ENCODE data around the gene SH3RF3. TPM values are rescaled to one million over a fixed set of nuclear protein-coding genes. Genes with fewer than 3 reads are reported as not detected.

The SH3RF3 gene
- total RNA-seq, 2 donors from 2014 or later = 0.05 TPM; not detected in 1

DNA sequence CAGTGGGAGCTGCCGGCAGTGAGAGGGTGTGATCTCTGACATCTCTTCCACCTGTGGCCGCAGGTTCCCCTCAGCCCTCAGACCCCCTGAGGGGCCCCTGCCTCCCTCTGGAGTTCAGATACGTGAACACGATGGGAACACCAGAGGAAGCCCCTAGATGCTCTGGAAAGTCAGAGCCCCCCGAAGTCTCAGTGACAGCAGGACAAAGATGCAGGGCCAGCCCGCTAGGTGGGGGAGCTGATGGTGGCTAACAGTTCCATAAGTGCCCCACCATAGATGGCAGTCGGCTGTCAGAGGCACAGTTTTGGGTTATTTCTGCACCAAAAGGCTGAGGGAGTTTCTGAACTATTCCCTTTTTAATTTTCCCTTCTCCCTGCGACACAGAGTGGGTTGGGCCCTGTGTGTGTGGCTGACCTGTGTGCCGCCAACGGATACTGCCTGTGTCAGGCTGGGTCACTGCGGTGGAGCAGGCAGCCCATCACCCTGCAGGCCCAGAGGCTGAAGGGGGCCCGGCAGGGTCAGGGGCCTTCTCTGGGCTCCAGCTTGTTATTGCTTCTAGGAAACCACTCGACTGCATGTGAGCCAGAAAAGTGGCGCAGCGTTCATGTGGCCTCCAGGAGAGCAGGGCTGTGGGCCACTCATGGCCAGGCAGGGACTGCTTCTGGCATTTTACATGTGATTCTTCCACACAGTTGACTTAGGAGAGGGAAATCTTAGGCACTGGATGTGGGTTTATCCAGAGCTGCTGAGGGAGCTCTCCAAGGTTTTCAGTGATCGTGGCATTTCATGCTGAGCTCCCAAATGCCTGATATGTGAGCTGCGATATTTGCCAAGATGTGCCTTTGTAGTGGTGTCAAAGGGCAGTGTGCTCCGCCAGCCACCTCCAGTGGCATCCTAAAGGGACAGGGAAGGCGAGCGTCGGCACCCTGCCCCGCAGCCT, 225.1 kb downstream of the SH3RF3 start:
- Mint-ChIP-seq H3K4me3 (no peak overlapping the region), H3K27me3 (peaks cover 2 to 3% of the 10 kb centered on the region in 2 donors), H3K9me3 (no peaks in the 10 kb centered on the region), H3K27ac (no peak overlapping the region), H3K36me3 (no peaks in the 10 kb centered on the region), H3K4me1 (ENCODE audit: low read depth in 2 of 2) (peaks cover 4 to 14% of the 10 kb centered on the region in 2 donors)
- no peak for DNase-seq (ENCODE audit: low spot score)
- ATAC-seq = no peak

- DNase-seq (ENCODE audit: low spot score) = no peak
- Mint-ChIP-seq H3K27me3 (peaks cover 3 to 7% of the 10 kb centered on the region in 2 donors), H3K9me3 (no peaks in the 10 kb centered on the region), H3K4me1 (ENCODE audit: low read depth in 2 of 2) (peaks cover 0 to 5% of the 10 kb centered on the region in 2 donors), H3K27ac (no peak overlapping the region), H3K36me3 (no peaks in the 10 kb centered on the region), H3K4me3 (no peak overlapping the region)
- no peak for ATAC-seq
These were observed 226.3 kb downstream of the SH3RF3 start for GRCh38 chr2:109355192-109355843.

DNA sequence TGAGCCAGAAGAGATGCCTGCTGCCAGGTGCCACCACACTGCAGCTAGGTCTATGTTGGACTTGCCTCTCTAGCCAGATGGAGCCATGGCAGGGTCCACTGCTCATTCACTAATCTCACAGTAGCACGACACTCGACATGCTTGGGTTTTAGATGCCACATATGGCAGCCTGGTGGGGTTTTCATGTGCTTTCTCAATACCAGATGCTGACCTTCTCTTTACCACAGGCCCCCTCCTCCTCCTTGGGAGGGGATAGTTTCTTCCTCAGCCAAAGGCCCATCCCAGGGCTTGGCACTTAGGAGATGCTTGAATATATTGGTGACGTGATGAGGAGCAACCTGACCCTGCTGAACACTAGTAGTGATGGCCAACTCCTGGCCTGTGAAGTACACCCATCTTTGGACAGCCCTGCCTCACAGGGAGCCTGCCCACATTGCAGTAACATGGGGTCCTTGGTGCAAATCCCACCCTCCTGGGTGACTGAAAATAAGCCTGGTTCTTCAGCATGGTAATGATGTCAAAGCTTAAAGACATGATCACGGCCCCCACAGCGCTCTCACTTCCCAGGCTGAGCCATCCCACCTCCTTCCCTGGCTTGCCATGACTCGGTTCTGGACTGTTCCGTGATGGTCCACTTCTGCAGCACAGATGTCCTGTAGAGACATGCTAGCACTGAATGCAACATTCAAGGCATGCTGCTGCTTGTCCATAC, 227.5 kb downstream of the SH3RF3 start:
- Mint-ChIP-seq H3K9me3 (no peaks in the 10 kb centered on the region), H3K27me3 (peaks cover 3 to 7% of the 10 kb centered on the region in 2 donors), H3K27ac (no peak overlapping the region), H3K36me3 (no peaks in the 10 kb centered on the region), H3K4me1 (ENCODE audit: low read depth in 2 of 2) (no peaks in the 10 kb centered on the region), H3K4me3 (no peak overlapping the region)
- DNase-seq (ENCODE audit: low spot score) (no peak), ATAC-seq (no peak)

- Mint-ChIP-seq H3K27ac (no peak overlapping the region), H3K36me3 (no peaks in the 10 kb centered on the region), H3K4me1 (ENCODE audit: low read depth in 2 of 2) (no peaks in the 10 kb centered on the region), H3K27me3 (peaks cover 11 to 38% of the 10 kb centered on the region in 2 donors), H3K9me3 (no peaks in the 10 kb centered on the region), H3K4me3 (no peak overlapping the region)
- DNase-seq (ENCODE audit: low spot score) (no peak), ATAC-seq (no peak)
These were observed 235.2 kb downstream of the SH3RF3 start for GRCh38 chr2:109364217-109364616.

DNA sequence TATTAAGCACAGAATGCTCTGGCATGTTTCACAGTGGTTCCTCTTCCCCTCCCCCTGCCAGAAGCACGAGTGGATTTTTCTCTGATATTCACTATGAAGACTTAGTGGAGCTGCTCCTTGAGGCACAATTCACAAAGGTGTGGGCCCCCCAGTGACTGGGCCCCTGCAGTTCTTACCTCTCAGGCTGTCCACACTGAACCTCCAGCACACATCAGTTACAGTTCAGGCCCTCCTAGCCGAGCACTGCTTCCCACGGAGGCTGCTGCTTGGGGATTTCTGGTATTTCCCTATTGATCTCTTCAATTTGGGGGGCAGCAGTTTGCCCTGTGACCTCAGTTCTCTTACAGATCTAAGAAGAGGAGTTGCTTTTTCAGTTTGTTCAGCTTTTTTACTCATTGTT, 236.1 kb downstream of the SH3RF3 start:
- ATAC-seq (no peak), DNase-seq (ENCODE audit: low spot score) (no peak)
- no peak overlapping the region for H3K27ac Mint-ChIP-seq
- no peaks in the 10 kb centered on the region for H3K36me3 Mint-ChIP-seq
- no peaks in the 10 kb centered on the region for H3K4me1 Mint-ChIP-seq (ENCODE audit: low read depth in 2 of 2)
- no peaks in the 10 kb centered on the region for H3K9me3 Mint-ChIP-seq
- peaks cover 11 to 36% of the 10 kb centered on the region in 2 donors for H3K27me3 Mint-ChIP-seq
- no peak overlapping the region for H3K4me3 Mint-ChIP-seq

DNA sequence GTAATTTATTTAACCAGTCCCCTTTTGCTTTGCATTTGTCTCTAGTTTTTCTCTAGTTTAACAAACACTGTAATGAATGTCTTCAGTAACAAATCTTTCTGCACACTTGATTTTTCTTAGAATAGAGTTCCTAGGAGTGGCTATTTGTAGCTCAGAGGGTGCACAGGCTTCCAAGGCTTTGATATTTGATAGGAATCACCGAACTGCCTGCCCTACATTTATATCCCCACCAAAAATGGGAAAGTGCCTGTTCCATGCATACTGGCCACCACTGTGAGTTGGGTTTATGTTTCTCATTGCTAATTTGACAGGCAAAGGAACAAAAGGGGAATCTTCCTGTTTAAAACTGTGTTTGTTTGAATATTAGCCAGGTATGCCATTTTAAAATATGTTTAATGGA, 238.7 kb downstream of the SH3RF3 start:
- H3K4me1 Mint-ChIP-seq (ENCODE audit: low read depth in 2 of 2) = no peaks in the 10 kb centered on the region
- H3K27ac Mint-ChIP-seq = no peak overlapping the region
- H3K9me3 Mint-ChIP-seq = no peaks in the 10 kb centered on the region
- H3K36me3 Mint-ChIP-seq = no peaks in the 10 kb centered on the region
- no peak overlapping the region for H3K4me3 Mint-ChIP-seq
- no peak for ATAC-seq
- no peak for DNase-seq (ENCODE audit: low spot score)
- peaks cover 11 to 28% of the 10 kb centered on the region in 2 donors for H3K27me3 Mint-ChIP-seq

GRCh38 chr2:109368798-109369197, 239.8 kb downstream of the SH3RF3 start:
- Mint-ChIP-seq H3K27me3 (peaks cover 6 to 17% of the 10 kb centered on the region in 2 donors), H3K27ac (no peak overlapping the region), H3K4me1 (ENCODE audit: low read depth in 2 of 2) (no peaks in the 10 kb centered on the region), H3K4me3 (no peak overlapping the region), H3K36me3 (no peaks in the 10 kb centered on the region), H3K9me3 (no peaks in the 10 kb centered on the region)
- ATAC-seq = no peak
- no peak for DNase-seq (ENCODE audit: low spot score)

DNA sequence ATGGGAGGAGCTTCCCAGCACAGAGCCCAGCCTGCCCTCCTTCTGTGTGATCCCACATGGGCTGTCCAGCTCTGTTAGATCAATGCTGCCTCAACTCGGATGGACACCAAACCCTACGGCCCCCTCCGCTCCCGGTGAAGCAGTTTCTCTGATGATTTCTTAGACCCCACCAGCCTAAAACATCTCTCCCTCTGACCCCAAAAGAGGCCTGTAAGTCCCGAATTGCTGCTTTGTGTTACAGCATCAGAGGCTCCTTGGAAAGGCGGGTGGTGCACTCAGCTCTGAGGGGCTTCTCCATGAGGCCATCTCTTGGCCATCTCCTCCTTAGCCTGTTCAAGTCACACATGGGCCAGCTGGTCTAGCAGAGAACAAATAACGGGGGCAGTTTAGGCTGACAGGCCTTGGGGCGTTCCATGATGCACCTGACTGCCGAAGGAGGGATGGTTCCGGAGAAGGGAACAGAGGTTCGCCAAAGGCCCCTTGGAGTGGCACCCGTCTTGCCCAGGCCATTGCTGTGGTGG, 240.7 kb downstream of the SH3RF3 start:
- no peaks in the 10 kb centered on the region for H3K4me1 Mint-ChIP-seq (ENCODE audit: low read depth in 2 of 2)
- no peaks in the 10 kb centered on the region for H3K9me3 Mint-ChIP-seq
- H3K27me3 Mint-ChIP-seq = peaks cover 0 to 9% of the 10 kb centered on the region in 2 donors
- no peak overlapping the region for H3K27ac Mint-ChIP-seq
- H3K4me3 Mint-ChIP-seq = no peak overlapping the region
- ATAC-seq (no peak), DNase-seq (ENCODE audit: low spot score) (no peak)
- no peaks in the 10 kb centered on the region for H3K36me3 Mint-ChIP-seq

GRCh38 chr2:109370399-109371035, 241.5 kb downstream of the SH3RF3 start:
- H3K4me3 Mint-ChIP-seq = no peak overlapping the region
- H3K4me1 Mint-ChIP-seq (ENCODE audit: low read depth in 2 of 2) = no peaks in the 10 kb centered on the region
- H3K27ac Mint-ChIP-seq = no peak overlapping the region
- DNase-seq (ENCODE audit: low spot score) (no peak), ATAC-seq (no peak)
- no peaks in the 10 kb centered on the region for H3K9me3 Mint-ChIP-seq
- H3K36me3 Mint-ChIP-seq = no peaks in the 10 kb centered on the region
- peaks cover 0 to 9% of the 10 kb centered on the region in 2 donors for H3K27me3 Mint-ChIP-seq

DNA sequence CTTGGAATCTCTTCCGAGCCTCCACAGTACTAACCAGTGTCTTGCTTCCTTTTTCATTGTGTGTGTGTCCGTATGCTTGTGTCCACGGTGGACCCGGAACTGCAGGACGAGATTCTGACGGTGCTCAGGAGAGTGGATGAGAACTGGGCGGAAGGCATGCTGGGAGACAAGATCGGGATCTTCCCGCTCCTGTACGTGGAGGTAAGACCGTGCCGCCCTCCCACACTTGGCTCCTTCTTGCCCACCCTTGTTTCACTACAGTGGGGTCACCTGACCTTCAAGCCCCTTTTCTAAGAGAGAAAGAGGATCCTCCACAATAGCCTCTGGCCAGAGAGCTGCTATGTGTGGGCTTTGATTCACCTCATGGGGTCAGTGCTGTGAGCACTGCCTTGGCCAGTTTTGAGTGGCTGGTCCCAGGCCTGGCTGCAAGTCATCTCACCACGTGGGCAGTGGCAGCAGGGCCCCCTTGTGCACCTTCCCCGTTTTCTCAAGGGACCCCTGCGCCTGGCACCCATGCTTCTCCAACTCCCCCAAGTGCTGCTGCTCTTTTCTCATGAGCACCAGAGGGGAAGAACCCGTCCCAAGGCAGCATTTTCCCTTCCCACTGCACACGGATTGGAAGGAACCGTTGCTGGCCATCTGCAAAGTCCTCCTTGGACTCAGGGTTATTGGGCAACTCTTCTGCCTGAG, 242.6 kb downstream of the SH3RF3 start:
- H3K4me1 Mint-ChIP-seq (ENCODE audit: low read depth in 2 of 2) = no peaks in the 10 kb centered on the region
- no peak overlapping the region for H3K27ac Mint-ChIP-seq
- DNase-seq (ENCODE audit: low spot score) (no peak), ATAC-seq (no peak)
- H3K4me3 Mint-ChIP-seq = no peak overlapping the region
- H3K9me3 Mint-ChIP-seq = no peaks in the 10 kb centered on the region
- peaks cover 0 to 9% of the 10 kb centered on the region in 2 donors for H3K27me3 Mint-ChIP-seq
- no peaks in the 10 kb centered on the region for H3K36me3 Mint-ChIP-seq

DNA sequence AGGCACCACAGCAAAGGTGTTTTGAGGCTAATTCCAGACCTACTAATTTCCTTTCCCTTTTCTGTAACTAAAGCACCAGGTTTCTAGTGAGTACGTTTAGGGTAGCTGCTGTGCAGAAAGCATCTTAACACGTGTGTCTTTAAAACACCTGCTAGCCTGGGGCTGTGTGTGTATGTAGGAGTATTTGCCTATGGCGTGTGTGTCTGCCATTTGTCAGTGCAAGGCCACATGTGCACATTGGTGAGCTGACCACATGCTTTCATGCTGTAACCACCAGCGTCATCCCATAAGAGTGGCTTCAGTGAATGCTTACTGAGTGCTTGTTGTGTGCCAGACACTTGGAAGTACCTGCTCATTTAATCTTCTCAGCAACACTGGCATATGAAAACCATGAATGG, 243.2 kb downstream of the SH3RF3 start:
- Mint-ChIP-seq H3K27me3 (peaks cover 0 to 9% of the 10 kb centered on the region in 2 donors), H3K4me3 (no peak overlapping the region), H3K27ac (no peak overlapping the region), H3K9me3 (no peaks in the 10 kb centered on the region), H3K4me1 (ENCODE audit: low read depth in 2 of 2) (no peaks in the 10 kb centered on the region), H3K36me3 (no peaks in the 10 kb centered on the region)
- DNase-seq (ENCODE audit: low spot score) = no peak
- ATAC-seq = no peak

DNA sequence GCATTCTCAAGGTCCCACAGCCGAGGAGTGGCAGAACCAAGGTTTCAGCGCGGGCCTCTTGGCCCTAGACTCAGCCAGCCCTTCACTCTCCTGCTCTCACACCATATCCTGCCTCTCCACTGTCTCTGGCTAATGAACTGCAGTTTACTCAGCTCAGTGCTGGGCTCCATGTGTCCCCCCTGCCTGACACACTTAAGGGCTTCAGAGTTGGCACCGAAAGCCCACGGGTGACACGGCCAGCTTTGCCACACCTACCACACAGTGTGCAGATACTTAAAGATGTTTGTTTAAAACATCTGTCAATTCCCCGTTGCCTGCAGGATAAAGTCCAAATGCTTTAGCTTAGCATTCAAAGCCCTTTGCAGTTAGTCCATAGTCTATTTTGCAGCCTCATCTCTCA, 243.6 kb downstream of the SH3RF3 start:
- H3K9me3 Mint-ChIP-seq = no peaks in the 10 kb centered on the region
- H3K27ac Mint-ChIP-seq = no peak overlapping the region
- no peak overlapping the region for H3K4me3 Mint-ChIP-seq
- DNase-seq (ENCODE audit: low spot score) (no peak), ATAC-seq (no peak)
- H3K27me3 Mint-ChIP-seq = peaks cover 0 to 5% of the 10 kb centered on the region in 2 donors
- H3K36me3 Mint-ChIP-seq = no peaks in the 10 kb centered on the region
- H3K4me1 Mint-ChIP-seq (ENCODE audit: low read depth in 2 of 2) = no peaks in the 10 kb centered on the region

Data from natural killer cell treated with Interleukin-12 subunit alpha and Interleukin-12 subunit beta and Interleukin-15 and Interleukin-18, amount 100 ng/mL, for 72 hours (primary cell).